Stimulated activated CD4-positive, alpha-beta T cell treated with anti-CD3 and anti-CD28 coated beads, Interleukin-4, amount 100 ng/mL, for 1 hour (primary cell): ENCODE data around the gene ABHD17C.

Source experiments
- DNase-seq: peaks from one replicate; pipeline ENCODE4 v3.0.0-alpha.2; 2020

The ABHD17C gene

GRCh38 chr15:80769153-80769828, 74.2 kb downstream of the ABHD17C start:
- no peak for DNase-seq

DNA sequence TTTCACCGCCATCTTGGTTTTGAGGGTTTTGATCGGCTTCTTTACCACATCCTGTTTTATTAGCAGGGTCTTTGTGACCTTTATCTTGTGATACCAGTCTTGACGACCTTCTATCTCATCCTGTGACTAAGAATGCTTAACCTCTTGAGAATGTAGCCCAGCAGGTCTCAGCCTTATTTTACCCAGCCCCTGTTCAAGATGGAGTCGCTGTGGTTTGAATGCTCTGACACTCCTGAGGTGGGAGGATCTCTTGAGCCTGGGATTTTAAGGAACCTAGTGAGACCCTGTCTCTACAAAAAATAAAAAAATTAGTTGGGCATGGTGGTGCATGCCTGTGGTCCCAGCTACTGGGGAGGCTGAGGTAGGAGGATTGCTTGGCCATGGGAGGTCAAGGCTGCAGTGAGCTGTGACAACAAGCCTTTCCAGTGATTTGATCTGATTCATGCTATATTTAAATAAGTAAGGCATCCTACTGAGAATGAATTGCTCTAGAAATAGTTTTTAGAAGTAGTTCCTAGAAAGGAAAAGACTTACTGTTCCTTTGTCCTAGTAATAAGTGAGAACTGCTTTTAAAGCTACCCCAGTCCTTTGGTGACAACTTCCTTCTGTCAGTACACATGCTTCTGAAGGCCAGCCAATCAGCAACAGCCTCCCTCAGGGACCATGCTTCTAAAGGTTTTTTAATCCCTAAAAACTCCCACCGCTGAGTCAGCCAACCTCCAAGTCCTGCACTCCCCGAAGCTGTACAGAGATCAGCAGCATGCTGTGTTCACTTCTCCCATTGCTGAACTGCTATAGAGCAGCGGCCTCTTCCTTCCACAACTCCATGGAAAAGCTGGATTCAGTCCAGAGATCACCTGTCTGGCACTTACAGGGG, 75.0 kb downstream of the ABHD17C start:
- DNase-seq = no peak

DNA sequence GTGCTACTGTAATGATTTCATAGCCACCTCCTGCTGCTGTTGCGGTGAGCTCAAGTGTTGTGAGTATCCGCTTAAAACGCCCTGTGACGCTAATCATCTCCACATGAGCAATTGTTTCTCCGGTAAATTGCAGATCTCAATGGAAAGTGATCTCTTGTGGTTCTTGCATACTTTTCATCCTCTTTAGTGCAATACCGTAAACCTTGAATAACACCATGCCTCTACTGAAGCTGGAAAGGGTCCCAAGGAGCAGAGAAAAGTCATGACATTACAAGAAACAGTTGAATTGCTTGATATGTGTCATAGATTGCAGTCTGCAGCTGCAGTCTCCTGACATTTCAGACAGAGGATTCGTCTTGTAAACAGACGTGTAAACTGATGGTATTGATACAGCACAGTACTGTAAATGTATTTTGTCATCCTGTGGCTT, 78.0 kb downstream of the ABHD17C start:
- DNase-seq = no peak

- no peak for DNase-seq
These were observed 78.8 kb downstream of the ABHD17C start for GRCh38 chr15:80773792-80774352.

DNA sequence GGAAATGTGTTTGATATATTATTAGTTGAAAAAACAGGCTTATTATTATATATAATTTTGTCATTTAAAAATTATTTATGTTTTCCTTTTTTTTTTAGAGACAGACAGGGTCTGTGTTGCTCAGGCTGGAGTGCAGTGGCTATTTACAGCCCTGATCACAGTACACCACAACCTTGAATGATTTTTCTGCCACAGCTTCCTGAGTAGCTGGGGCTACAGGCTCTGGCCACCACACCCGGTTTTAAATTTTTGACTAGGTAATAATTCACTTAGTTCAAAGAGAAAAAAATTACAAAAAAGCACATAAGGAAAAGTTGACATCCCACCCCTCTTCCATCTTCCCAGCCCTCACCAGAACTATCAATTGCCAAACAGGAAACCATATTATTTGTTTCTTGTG, 79.4 kb downstream of the ABHD17C start:
- DNase-seq = no peak

- DNase-seq = no peak
These were observed 80.2 kb downstream of the ABHD17C start for GRCh38 chr15:80775338-80775737.

DNA sequence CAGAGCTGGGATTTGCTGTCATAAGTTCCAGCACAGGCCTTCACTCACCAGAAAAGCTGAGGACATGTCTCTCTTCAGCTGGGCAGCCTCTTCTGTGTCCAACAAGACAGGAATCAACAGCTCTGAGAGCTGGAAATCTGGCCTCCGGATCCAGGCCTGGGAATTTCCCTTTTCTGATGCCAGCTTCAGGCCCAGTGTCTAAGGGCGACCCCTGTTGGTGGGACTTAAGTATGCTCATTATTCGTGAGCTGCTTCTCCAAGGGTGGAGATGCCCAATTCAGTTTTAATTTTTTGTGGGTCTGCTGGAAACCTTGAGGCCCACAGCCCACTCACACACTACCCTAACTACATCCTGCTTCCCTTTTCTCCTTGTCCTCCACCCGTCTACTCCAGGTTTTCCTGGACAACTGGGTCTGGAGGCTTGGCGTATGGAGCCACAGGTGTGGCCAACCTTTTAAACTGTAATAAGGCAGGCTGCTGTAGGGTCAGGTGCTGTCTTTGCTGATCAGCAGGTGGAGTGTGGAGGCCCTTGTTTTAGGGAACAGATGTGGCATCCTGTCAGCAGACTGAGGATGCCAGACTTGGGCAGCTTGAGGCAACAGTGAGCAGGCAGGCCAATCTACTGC, 81.4 kb downstream of the ABHD17C start:
- peak; percentile 53 for DNase-seq

GRCh38 chr15:80777137-80777536, 82.0 kb downstream of the ABHD17C start:
- DNase-seq = no peak

GRCh38 chr15:80777826-80778620, 82.9 kb downstream of the ABHD17C start:
- DNase-seq = no peak

DNA sequence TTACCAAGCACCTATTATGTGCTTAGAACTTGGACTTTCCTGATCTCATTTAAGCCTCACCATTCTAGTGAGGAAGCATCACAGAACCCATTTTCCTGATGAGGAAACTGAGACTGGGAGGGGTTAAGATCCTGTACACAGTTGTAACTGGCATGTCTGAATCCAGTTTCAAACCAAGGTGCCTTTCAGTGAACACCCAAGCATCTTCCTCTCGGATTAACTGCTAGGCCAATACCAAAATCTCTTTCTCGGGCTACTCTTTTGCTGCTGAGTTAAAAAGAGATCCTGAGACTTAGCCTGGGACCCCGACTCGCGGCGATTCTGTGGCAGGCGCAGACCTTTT, 83.5 kb downstream of the ABHD17C start:
- DNase-seq = no peak

- DNase-seq = peak; percentile 59
These were observed 84.0 kb downstream of the ABHD17C start, which contains the start of gene CEMIP for GRCh38 chr15:80778964-80779657. TSS of gene CEMIP (plus strand) at chr15:80779370. CDS start at chr15:80873880, 94,510 bp downstream.

GRCh38 chr15:80779658-80780415, 84.7 kb downstream of the ABHD17C start:
- no peak for DNase-seq

GRCh38 chr15:80780416-80781221, 85.5 kb downstream of the ABHD17C start:
- peak; percentile 43 for DNase-seq

- no peak for DNase-seq
These were observed 88.2 kb downstream of the ABHD17C start for GRCh38 chr15:80783260-80783659.

- no peak for DNase-seq
These were observed 90.2 kb downstream of the ABHD17C start for GRCh38 chr15:80785335-80785734.

DNA sequence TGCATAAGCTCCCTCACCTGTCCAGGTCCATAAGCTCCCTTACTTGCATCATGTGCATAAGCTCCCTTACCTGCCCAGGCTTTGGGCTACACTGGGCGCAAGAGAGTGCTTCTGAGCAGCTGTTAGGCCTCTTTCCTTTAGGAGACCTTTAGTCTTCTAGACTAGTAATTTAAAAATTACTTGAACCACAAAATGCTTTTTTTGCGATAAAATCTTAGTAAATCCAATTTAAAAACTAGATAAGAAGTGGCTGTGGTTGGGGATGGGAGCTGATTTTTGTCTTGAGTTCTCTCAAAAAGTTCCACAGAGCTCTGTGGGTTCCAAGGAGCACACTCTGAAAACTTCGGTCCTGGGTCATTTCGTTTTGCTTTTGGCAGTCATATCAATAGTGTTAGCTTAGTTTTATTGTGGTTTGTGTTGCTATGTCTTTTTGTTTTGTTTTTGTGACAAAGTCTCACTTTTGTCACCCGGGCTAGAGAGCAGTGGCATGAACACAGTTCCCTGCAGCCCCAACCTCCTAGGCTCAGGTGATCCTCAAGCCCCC, 90.8 kb downstream of the ABHD17C start:
- DNase-seq = no peak

DNA sequence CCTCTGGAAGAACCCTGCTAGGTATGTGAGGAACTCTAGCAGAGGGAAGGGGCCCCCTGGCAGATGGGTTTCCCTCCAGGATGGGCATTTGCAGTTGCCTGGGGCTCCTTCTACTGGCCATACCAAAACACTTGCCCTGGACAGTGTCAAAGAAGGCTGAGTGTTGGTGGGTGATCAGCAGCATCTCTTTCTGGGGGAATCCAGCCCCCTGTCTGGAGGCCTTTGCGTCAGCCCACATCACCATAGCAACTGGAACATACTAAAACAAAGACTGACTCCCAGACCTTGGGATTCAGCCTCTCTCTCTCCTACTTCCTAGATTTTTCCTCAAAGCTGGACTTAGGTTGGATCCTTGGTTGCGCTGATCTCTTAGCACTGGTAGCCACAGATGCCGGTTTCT, 92.2 kb downstream of the ABHD17C start:
- no peak for DNase-seq

DNA sequence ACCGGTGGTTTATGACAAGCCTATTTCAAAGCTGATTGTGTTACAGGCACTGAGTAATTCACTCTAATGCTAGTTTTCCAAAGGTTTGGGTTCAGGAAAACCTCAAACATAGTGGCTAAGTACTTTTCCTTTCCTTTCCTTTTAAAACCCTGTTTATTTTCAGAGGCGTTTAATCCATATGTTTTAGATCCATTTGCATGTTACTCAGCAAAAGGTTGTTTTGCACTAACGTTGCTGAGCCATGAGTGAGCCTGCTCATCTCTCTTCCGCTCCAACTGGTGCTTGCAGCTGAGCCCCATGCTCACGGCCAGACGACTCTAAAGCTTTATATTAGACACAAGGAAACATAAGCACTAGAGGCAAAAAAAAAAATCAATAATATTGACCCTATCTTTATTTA, 93.4 kb downstream of the ABHD17C start:
- DNase-seq = no peak

DNA sequence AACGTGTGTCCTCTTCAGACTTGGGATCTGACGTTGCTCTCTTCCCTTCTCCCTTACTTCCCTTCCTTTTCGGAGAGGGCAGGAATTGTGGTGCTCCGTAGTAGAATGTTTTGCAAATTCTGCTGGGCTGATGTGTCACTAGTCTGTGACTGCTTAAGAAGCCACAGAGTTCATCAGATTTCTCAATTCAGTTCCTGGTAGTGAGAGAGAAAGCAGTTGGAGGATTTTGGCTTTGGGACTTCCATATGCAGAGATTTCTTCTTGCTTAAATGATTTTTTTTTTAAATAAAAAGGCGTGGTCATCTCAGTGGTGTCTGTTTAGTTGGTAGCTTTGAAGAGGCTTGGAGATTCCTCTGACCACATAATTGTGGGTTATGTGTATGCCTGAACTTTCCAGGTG, 94.2 kb downstream of the ABHD17C start:
- no peak for DNase-seq

DNA sequence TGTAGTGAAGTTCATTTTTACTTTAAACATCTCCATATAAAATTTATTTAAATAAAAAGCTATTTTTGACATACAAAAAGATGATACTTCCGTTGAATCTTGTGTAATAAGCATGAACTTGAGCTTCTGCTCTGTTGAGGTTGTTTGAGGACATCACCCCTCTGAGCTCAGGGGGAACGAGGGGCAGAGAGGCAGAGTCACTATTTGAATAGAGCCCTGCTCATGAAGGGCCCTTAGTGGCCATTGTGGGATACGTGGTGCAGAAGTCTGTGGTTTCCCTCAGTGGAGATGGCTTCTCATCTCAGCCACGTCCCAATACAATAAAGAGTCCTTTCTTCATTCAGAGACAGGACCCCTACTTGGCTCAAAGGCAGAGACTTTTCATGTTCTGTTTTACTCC, 94.7 kb downstream of the ABHD17C start:
- DNase-seq = no peak
